VCaP (cell line): ENCODE data around the gene PANK2.

Experiments used
- H3K27ac ChIP-seq: fragments of 450-650 bp; 2 replicates; pipeline ENCODE4 v1.5.1; 2017
- TF ChIP-seq, protein P1 (sequence below): fragments of 450-650 bp; conservative IDR thresholded peaks from 2 replicates; pipeline ENCODE4 v1.5.1; 2017; ENCODE audit warnings: mild to moderate bottlenecking, moderate library complexity

Gene PANK2

DNA sequence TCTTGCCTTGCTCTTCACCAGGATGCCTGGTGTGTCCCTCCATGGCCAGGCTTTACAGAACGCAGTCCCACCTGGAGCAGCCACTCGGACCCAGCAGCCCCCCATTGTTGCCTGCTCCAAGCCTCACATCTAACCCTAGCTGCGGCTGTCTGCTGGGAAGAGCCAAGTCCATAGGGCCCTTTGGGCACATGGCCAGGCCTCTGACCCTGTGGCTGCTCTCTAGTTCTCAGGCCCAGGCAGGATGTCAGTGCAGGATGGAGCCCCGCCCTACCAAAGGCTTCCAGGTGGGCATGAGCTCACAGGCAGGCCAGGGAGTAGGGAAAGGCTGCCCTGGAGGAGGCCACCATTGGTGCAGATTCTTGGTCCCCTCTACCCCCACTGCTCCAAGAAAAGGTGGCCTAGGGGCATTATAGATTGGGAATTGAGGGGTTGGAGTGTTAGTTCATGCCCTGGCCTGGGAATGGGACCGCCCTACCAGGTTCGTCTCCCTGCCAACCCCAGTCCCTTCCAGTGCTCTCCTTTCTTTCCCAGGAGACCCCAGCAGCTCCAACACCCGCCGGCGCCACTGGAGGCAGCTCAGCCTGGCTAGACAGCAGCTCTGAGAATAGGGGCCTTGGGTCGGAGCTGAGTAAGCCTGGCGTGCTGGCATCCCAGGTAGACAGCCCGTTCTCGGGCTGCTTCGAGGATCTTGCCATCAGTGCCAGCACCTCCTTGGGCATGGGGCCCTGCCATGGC lies 23.9 kb upstream of the PANK2 start:
- TF ChIP-seq, protein P1, sequence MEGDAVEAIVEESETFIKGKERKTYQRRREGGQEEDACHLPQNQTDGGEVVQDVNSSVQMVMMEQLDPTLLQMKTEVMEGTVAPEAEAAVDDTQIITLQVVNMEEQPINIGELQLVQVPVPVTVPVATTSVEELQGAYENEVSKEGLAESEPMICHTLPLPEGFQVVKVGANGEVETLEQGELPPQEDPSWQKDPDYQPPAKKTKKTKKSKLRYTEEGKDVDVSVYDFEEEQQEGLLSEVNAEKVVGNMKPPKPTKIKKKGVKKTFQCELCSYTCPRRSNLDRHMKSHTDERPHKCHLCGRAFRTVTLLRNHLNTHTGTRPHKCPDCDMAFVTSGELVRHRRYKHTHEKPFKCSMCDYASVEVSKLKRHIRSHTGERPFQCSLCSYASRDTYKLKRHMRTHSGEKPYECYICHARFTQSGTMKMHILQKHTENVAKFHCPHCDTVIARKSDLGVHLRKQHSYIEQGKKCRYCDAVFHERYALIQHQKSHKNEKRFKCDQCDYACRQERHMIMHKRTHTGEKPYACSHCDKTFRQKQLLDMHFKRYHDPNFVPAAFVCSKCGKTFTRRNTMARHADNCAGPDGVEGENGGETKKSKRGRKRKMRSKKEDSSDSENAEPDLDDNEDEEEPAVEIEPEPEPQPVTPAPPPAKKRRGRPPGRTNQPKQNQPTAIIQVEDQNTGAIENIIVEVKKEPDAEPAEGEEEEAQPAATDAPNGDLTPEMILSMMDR = no peak
- no peak overlapping the region for H3K27ac ChIP-seq

DNA sequence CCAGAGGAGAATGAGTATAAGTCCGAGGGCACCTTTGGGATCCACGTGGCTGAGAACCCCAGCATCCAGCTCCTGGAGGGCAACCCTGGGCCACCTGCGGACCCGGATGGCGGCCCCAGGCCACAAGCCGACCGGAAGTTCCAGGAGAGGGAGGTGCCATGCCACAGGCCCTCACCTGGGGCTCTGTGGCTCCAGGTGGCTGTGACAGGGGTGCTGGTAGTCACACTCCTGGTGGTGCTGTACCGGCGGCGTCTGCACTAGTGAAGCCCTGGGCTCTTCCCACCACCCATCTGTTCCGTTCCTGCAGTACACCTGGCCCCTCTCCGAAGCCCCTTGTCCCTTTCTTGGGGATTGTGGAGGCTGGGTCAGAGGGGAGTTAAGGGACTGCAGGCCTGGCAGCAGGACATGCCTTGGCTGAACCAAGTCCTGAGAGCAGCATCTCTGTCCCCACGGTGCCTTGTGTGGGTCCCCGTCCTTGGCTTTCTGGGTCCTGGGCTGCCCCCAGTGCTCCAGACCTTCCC lies 23.2 kb upstream of the PANK2 start:
- no peak overlapping the region for H3K27ac ChIP-seq
- TF ChIP-seq, protein P1 = no peak

DNA sequence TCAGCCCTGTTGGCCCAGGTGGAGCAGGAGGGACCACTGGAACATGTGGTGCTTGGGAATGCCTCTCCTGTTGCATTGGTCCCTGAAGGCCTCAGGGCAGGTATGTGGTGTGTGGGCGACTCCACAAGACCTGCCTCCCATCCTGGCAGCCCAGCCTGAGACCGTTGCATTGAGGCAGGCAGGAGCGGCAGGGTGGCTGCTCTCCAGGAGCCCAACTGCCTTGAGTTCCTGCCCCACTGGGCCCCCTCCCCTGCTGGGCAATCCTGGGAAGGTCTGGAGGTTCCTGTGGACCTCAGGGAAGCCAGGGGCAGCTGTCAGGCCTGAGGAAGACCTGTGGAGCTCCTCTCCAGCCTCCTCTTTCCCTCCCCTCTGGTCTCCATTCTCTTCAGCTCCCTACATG lies 22.7 kb upstream of the PANK2 start:
- no peak overlapping the region for H3K27ac ChIP-seq
- TF ChIP-seq, protein P1 = no peak

DNA sequence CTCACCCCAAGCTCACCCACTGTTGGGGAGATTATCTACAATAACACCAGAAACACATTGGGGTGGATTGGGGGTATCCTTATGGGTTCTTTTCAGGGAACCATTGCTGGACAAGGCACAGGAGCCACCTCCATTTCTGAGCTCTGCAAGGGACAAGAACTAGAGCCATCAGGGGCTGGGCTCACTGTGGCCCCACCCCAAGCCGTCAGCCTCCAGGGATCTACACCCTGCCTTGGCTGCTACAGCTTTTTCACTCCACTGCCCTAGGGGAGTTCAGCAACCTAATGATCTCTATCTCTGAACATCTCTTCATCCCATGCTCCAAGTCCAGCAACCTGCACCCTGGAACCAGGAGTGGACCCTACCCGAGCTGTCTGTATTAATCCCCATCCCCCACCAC lies 21.4 kb upstream of the PANK2 start:
- no peak overlapping the region for H3K27ac ChIP-seq
- TF ChIP-seq, protein P1 = no peak

DNA sequence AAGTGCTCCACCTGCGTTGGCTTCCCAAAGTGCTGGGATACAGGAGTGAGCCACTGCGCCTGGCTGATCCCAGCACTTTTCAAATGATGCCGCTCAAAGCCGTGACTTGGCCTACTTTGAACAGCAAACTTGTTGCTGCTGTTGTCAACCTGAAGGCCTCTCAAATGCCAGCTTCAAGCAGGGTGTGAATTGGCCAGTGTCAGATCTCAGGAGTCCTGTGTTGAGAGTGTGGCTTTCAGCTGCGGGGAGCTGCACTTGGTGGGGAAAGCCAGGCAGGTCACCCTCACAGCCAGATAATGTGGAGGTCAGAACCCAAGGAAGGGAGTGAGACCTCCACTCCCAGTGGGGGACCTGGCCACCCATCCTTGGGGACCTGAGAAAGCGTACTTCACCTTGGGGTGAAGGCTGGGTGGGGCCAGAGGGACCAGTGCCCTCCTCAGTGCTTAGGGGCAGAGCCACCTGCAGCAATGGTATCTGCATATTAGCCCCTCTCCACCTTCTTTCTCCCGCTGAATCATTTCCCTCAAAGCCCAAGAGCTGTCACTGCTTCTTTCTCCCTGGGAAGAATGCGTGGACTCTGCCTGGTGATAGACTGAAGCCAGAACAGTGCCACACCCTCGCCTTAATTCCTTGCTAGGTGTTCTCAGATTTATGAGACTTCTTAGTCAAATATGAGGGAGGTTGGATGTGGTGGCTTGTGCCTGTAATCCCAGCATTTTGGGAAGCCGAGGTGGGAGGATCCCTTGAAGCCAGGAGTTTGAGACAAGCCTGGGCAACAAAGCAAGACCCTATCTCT lies 19.1 kb upstream of the PANK2 start:
- TF ChIP-seq, protein P1 = no peak
- H3K27ac ChIP-seq = no peak overlapping the region

DNA sequence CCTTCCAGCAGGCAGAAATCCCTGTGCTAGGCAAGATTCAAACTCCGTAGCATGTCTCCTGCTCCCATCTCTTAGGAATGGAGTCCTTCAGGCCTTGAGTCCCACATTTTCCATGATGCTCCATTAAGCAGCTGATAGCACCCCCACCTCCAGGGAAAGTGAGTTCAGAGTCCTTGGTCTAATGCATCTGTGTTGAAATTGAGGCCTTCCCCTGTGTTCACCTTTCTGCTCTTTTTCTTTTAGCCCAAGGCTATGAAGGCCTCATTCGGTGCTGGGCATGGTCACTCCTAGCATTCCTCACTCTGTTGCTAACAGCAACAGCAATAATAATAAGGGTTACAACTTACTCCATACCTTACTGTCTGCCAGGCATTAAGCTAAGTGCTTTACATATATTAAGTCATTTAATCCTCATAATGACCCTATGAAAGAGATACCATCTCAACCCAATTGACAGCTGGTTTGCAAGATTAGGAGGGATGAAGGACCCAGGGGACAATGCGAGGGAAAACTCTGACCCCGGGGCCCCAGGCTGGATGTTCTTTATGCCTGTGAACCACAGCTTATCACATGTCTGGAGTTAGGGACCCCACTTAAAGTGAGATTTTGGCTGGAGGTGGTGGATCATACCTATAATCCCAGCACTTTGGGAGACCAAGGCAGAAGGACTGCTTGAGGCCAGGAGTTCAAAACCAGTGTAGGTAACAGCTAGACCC lies 17.5 kb upstream of the PANK2 start:
- TF ChIP-seq, protein P1 = no peak
- H3K27ac ChIP-seq = no peak overlapping the region

DNA sequence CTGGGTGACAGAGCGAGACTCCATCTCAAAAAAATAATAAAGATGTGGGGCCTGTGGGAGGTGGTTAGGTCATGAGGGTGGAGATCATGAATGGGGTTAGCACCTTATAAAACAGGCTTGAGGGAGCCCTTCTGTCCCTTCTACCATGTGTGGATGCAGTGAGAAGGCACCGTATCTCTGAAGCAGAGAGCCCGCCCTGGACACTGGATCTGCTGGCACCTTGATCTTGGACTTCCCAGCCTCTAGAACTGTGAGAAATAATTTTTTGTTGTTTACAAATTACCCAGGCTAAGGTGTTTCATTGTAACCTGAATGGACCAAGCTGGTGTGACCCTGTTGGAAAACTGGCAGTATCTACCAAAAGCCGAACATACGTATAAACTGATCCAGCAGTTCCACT lies 15.7 kb upstream of the PANK2 start:
- TF ChIP-seq, protein P1 = no peak
- no peak overlapping the region for H3K27ac ChIP-seq
